ENCODE data around the gene MBOAT2.
"Not testable (repeated sequence)": the region's sequence is repeated elsewhere in the genome, so short reads cannot be mapped to it uniquely, and the experiment has no call there.

MBOAT2 gene, protein sequence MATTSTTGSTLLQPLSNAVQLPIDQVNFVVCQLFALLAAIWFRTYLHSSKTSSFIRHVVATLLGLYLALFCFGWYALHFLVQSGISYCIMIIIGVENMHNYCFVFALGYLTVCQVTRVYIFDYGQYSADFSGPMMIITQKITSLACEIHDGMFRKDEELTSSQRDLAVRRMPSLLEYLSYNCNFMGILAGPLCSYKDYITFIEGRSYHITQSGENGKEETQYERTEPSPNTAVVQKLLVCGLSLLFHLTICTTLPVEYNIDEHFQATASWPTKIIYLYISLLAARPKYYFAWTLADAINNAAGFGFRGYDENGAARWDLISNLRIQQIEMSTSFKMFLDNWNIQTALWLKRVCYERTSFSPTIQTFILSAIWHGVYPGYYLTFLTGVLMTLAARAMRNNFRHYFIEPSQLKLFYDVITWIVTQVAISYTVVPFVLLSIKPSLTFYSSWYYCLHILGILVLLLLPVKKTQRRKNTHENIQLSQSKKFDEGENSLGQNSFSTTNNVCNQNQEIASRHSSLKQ

DNA sequence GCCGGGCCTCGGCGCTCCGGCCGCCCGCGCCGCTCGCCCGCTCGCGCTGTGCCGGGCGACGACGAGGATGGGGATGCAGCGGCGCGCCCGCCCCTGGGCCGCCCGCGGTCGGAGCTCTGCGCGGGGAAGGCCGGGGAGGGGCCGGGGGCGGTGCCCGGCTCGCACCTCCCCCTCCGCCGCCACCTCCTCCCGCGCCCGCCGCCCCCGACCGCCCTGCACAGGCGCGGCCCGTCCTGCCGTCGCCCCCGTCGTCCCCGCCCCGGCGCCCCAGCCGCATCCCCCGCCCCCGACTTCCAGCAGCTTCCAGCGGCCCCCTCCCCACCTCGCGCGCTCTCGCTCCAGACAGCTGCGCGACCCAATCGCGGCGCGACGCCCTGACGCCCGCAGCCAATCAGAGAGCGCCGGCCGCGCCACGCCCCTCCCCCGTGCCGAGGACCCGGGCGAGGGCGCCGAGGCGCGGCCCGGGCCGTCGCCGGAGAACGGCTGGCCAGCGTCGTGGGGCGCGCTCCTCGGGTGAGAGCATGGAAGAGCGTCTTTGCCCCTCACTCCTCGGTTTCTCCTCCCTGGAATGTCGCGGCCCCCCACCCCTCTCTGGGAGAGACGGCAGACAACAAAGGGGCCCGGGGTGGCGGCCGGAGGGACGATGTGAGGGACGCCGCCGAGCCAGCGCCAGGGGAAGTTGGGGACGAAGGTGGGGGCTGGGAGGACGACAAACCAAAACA is at the start of gene MBOAT2:
Gene MBOAT2, minus strand, starts transcription at position 69 of the 722 bp plus-strand sequence. CDS start 70 bp downstream, outside the sequence.
- in situ Hi-C loops (cut with MboI; ENCODE audit: low pct_unique_long_range_greater_than_20kb, low sequenced_read_pairs, unreplicated experiment) = no loop called here
- DNase-seq (ENCODE audit: low spot score) = peak; percentile 93
- TF ChIP-seq, protein P1, sequence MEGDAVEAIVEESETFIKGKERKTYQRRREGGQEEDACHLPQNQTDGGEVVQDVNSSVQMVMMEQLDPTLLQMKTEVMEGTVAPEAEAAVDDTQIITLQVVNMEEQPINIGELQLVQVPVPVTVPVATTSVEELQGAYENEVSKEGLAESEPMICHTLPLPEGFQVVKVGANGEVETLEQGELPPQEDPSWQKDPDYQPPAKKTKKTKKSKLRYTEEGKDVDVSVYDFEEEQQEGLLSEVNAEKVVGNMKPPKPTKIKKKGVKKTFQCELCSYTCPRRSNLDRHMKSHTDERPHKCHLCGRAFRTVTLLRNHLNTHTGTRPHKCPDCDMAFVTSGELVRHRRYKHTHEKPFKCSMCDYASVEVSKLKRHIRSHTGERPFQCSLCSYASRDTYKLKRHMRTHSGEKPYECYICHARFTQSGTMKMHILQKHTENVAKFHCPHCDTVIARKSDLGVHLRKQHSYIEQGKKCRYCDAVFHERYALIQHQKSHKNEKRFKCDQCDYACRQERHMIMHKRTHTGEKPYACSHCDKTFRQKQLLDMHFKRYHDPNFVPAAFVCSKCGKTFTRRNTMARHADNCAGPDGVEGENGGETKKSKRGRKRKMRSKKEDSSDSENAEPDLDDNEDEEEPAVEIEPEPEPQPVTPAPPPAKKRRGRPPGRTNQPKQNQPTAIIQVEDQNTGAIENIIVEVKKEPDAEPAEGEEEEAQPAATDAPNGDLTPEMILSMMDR (IDR thresholded peaks at IDR 0.05; ENCODE audit: extremely low read depth, insufficient read depth, missing control alignments) = no peak

DNA sequence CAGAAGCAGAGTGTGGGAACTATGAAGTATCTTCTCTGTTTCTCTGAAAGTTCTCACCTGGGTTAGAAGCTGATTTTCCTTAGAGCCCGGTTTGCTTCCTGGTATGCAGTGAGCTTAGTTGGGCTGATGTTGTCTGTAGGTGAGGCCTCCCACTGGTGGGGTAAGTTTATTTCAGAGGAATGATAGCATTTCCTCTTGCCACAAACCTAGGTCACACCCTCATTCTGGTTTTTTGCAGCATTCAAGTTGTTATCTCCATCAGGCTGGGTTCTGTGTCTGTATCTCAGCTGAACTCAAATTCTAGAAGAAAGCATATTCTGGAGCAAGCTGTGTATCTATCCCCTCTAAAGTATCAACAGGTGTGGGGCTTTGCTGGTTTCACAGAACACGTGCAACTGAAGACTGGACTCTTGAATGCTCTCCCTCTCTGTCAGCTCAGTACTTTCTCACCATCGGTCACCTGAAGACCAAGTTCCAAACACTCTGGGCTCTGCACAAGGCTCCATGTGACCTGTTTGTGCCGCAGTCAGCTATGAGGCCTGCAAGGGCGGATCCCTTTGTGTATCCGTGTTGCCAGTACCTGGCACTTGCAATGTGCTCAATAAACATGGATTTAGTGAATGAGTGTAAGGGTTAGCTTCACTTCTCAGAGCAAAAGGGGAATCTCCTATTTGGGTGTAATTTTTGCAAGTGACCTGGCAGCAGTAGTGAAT is 49.5 kb upstream of the MBOAT2 start:
- in situ Hi-C loops (cut with MboI; ENCODE audit: low pct_unique_long_range_greater_than_20kb, low sequenced_read_pairs, unreplicated experiment) = no loop called here
- DNase-seq (ENCODE audit: low spot score) = no peak
- TF ChIP-seq, protein P1 (IDR thresholded peaks at IDR 0.05; ENCODE audit: extremely low read depth, insufficient read depth, missing control alignments) = no peak

DNA sequence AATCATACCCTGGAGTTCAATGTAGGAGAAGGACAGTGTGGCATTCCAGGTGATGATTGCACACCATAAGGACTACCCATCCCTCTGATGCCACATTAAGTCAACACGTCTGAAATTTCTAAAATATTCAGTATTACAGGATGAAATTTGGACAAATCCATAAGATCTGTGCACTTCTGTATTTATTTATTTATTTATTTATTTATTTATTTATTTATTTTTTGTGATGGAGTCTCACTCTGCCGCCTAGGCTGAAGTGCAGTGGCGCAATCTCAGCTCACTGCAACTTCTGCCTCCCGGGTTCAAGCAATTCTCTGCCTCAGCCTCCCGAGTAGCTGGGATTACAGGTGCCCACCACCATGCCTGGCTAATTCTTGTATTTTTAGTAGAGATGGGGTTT is 48.0 kb upstream of the MBOAT2 start:
- in situ Hi-C loops (cut with MboI; ENCODE audit: low pct_unique_long_range_greater_than_20kb, low sequenced_read_pairs, unreplicated experiment); DNase-seq (ENCODE audit: low spot score): not testable (repeated sequence)

DNA sequence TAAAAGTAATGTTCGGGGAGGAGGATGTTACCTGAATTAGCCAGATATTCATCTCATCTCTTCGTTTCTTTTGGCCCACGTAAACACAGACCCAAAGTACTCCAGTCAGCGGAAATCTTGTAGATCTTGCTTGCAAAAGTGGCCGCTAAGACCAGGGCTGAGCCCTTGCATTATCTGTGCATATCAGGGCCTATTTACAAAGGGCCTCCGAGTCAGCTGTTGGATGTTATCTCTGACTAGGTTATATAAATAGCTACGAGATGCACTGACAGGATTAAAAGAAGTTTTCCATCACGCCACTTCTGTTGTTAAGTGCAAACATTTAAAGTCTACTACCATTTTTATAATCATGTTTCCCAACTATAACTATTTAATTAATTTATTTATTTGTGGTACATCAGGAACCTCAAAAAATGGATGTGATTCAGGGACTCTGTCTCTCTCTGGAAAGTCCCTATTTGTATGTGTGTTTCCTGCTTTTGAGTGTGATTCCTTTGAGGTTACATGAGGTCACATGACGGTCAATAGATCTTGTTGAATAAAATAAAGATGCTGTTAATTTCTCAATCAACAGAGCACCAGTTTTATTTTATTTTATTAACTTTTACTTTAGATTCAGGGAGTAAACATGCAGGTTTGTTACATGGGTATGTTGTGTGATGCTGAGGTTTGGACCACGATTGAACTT is 46.8 kb upstream of the MBOAT2 start:
- TF ChIP-seq, protein P1 (IDR thresholded peaks at IDR 0.05; ENCODE audit: extremely low read depth, insufficient read depth, missing control alignments) = no peak
- in situ Hi-C loops (cut with MboI; ENCODE audit: low pct_unique_long_range_greater_than_20kb, low sequenced_read_pairs, unreplicated experiment) = no loop called here
- DNase-seq (ENCODE audit: low spot score) = no peak

DNA sequence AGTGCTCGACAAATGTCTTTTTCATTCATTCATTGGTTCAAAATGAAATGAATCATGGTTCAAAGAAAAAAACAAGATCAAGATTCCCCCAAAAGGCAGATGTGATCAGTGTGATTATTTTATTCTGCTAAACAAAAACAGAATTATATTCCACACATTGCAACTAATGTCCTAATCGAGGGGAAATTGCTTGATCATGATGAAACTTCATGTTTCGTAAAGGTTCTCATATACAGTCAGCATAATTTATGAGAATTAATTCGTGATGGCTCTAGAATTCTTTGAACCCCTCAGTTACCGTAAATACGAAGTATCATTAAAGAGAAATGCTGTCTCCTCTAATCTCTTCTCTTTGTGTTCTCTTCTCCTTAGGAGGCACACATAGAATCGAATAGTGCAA is 42.1 kb upstream of the MBOAT2 start:
- TF ChIP-seq, protein P1 (IDR thresholded peaks at IDR 0.05; ENCODE audit: extremely low read depth, insufficient read depth, missing control alignments) = no peak
- in situ Hi-C loops (cut with MboI; ENCODE audit: low pct_unique_long_range_greater_than_20kb, low sequenced_read_pairs, unreplicated experiment) = no loop called here
- DNase-seq (ENCODE audit: low spot score) = no peak

DNA sequence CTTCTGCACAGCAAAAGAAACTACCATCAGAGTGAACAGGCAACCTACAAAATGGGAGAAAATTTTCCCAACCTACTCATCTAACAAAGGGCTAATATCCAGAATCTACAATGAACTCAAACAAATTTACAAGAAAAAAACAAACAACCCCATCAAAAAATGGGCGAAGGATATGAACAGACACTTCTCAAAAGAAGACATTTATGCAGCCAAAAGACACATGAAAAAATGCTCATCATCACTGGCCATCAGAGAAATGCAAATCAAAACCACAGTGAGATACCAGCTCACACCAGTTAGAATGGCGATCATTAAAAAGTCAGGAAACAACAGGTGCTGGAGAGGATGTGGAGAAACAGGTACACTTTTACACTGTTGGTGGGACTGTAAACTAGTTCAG is 40.0 kb upstream of the MBOAT2 start:
- DNase-seq (ENCODE audit: low spot score); in situ Hi-C loops (cut with MboI; ENCODE audit: low pct_unique_long_range_greater_than_20kb, low sequenced_read_pairs, unreplicated experiment): not testable (repeated sequence)

DNA sequence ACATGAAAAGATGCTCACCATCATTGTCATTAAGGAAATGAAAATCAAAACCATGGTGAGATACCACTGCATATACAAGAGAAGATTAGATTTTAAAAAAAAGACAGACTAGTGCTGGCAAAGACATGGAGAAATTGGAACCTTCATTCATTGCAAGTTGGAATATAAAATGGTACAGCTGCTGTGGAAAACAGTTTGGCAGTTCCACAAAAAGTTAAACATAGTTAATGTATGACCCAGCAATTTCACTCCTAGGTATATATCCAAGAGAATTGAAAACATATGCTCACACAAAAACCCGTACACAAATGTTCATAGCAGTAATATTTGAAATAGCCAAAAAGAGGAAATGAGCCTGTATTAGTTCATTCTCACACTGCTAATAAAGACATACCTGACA is 33.7 kb upstream of the MBOAT2 start:
- in situ Hi-C loops (cut with MboI; ENCODE audit: low pct_unique_long_range_greater_than_20kb, low sequenced_read_pairs, unreplicated experiment) = no loop called here
- DNase-seq (ENCODE audit: low spot score) = no peak
- TF ChIP-seq, protein P1 (IDR thresholded peaks at IDR 0.05; ENCODE audit: extremely low read depth, insufficient read depth, missing control alignments) = no peak
